ENCODE data around the gene PKNOX2.

GRCh38 chr11:125253795-125254525, 89.4 kb downstream of the PKNOX2 start:
- TF ChIP-seq, protein P1, sequence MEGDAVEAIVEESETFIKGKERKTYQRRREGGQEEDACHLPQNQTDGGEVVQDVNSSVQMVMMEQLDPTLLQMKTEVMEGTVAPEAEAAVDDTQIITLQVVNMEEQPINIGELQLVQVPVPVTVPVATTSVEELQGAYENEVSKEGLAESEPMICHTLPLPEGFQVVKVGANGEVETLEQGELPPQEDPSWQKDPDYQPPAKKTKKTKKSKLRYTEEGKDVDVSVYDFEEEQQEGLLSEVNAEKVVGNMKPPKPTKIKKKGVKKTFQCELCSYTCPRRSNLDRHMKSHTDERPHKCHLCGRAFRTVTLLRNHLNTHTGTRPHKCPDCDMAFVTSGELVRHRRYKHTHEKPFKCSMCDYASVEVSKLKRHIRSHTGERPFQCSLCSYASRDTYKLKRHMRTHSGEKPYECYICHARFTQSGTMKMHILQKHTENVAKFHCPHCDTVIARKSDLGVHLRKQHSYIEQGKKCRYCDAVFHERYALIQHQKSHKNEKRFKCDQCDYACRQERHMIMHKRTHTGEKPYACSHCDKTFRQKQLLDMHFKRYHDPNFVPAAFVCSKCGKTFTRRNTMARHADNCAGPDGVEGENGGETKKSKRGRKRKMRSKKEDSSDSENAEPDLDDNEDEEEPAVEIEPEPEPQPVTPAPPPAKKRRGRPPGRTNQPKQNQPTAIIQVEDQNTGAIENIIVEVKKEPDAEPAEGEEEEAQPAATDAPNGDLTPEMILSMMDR (IDR thresholded peaks at IDR 0.05) = no peak
- no peak for TF ChIP-seq POLR2A (IDR thresholded peaks at IDR 0.05)

Measured in suprapubic skin (tissue), 3 donors.